Osteocyte (in vitro differentiated cells): ENCODE measurements around the gene RABGGTA. TPM values are rescaled to one million over a fixed set of nuclear protein-coding genes. Genes with fewer than 3 reads are reported as not detected.

ENCODE experiments used
- DNase-seq: peaks from one replicate; pipeline ENCODE4 v3.0.0; 2021; ENCODE audit warnings: mixed read lengths; ENCODE audit not compliant: unreplicated experiment; ENCODE audit errors: extremely low spot score
- H3K27ac Mint-ChIP-seq: one replicate; pipeline ENCODE4 v1.8.0; 2021; ENCODE audit warnings: mild to moderate bottlenecking, mixed read lengths; ENCODE audit not compliant: unreplicated experiment
- H3K27me3 Mint-ChIP-seq: one replicate; pipeline ENCODE4 v1.8.0; 2021; ENCODE audit warnings: mixed read lengths; ENCODE audit not compliant: unreplicated experiment
- H3K36me3 Mint-ChIP-seq: one replicate; pipeline ENCODE4 v1.8.0; 2021; ENCODE audit warnings: mixed read lengths; ENCODE audit not compliant: unreplicated experiment
- H3K4me1 Mint-ChIP-seq: one replicate; pipeline ENCODE4 v1.8.0; 2021; ENCODE audit warnings: mixed read lengths; ENCODE audit not compliant: unreplicated experiment
- H3K4me3 Mint-ChIP-seq: one replicate; pipeline ENCODE4 v1.8.0; 2021; ENCODE audit warnings: mild to moderate bottlenecking, moderate library complexity, mixed read lengths; ENCODE audit not compliant: unreplicated experiment
- H3K9me3 Mint-ChIP-seq: one replicate; pipeline ENCODE4 v1.8.0; 2021; ENCODE audit warnings: mixed read lengths; ENCODE audit not compliant: unreplicated experiment
- total RNA-seq: library from RNA; stranded (reverse); gene quantifications from 2 replicates; pipeline ENCODE4 v1.2.1, GENCODE V29; 2021
- TF ChIP-seq, protein P1 (sequence below): fragments of 200-600 bp; sonication (generic); IDR thresholded peaks from 2 replicates; pipeline ENCODE4 v1.5.0; 2021; ENCODE audit warnings: antibody characterized with exemption, mild to moderate bottlenecking, moderate library complexity

RABGGTA gene
- total RNA-seq, 1 donor from 2014 or later, result 30.8 TPM

DNA sequence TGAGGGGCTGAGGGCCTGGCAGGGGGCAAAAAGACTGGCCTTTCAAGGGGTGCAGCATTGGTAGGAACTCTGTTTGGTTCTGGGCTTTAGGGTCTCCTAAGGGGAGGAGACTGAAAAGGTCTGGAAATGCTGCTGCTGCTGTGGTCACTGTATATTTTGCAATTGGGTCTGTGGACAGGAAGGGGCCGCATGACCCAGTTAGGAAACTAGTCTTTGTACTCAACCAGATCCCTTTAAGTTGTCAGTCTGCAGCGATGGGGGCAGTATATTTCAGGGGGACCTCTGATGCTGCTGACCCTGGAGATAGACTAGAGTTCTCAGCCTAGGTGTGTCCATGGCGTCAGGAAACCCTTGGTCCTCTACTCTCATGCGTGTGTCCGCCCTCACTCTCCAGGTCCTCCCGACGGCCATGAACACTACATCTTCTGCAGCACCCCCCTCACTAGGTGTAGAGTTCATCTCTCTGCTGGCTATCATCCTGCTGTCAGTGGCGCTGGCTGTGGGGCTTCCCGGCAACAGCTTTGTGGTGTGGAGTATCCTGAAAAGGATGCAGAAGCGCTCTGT is 43.9 kb upstream of the RABGGTA start:
- Mint-ChIP-seq H3K27me3 (peaks cover 6% of the 10 kb centered on the region), H3K27ac (no peak overlapping the region), H3K36me3 (no peaks in the 10 kb centered on the region), H3K9me3 (no peaks in the 10 kb centered on the region), H3K4me1 (peaks cover 11% of the 10 kb centered on the region), H3K4me3 (no peak overlapping the region)
- no peak for DNase-seq
- TF ChIP-seq, protein P1, sequence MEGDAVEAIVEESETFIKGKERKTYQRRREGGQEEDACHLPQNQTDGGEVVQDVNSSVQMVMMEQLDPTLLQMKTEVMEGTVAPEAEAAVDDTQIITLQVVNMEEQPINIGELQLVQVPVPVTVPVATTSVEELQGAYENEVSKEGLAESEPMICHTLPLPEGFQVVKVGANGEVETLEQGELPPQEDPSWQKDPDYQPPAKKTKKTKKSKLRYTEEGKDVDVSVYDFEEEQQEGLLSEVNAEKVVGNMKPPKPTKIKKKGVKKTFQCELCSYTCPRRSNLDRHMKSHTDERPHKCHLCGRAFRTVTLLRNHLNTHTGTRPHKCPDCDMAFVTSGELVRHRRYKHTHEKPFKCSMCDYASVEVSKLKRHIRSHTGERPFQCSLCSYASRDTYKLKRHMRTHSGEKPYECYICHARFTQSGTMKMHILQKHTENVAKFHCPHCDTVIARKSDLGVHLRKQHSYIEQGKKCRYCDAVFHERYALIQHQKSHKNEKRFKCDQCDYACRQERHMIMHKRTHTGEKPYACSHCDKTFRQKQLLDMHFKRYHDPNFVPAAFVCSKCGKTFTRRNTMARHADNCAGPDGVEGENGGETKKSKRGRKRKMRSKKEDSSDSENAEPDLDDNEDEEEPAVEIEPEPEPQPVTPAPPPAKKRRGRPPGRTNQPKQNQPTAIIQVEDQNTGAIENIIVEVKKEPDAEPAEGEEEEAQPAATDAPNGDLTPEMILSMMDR, result no peak

DNA sequence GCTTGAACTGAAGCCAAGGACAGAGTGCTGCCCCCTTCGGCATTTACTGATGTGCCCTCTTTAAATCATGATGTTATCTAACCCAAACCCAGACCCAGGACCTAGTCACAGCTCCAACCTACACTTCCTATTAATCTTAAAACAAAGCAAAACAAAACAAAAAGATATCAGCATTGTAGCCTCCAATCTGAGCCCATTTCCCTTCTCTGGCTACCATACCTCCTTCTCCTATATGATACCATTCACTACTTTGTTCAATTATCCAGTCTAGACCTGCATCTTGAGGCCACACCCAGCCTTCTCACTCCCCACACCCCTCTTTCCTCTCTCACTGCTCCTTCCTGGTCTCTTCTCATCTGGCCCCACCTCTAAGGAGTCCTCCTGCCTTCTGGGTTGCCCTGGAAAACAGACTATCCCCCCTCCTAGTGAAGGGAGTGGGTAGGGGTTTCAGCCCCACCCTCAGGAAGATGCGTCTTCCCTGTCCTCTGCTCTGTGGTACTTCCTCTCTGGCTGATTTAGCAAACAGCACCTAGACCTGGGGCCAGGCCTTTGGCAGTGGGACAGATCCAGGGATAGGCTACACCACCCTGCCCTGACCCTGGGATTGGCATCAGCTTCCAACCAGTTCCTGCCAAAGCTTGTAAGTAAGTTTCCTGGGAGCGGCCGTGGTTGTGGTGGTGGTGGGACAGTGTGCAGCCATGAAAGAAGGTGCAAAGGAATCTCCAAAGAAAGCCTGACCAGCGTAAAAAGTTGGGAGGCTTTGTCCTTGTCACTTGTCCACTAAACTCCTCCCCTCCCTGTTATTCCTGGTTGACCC is 43.2 kb upstream of the RABGGTA start:
- Mint-ChIP-seq H3K36me3 (no peaks in the 10 kb centered on the region), H3K27ac (no peak overlapping the region), H3K9me3 (no peaks in the 10 kb centered on the region), H3K4me3 (no peak overlapping the region), H3K27me3 (no peaks in the 10 kb centered on the region), H3K4me1 (peaks cover 11% of the 10 kb centered on the region)
- TF ChIP-seq, protein P1, result no peak
- no peak for DNase-seq

DNA sequence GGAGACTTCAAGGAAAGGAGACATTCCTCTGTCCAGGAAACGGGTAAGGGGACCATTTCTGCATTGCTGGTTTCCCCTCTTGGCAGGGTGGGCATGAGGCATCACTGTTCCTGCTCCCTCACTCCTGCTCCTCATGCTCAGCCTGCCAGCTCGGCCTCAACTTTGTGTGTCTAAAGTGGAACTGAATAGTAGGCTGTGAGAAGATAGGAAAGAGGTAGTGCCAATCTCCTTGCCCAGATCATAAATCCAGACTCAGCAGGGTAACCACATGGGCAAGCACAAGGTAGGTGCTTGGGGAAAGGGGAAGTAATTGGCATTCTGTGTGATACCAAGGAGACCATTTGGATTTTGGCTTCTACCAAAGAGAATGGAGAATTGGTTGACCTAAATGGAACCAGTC is 42.5 kb upstream of the RABGGTA start:
- TF ChIP-seq, protein P1, result no peak
- Mint-ChIP-seq H3K27ac (no peak overlapping the region), H3K9me3 (no peaks in the 10 kb centered on the region), H3K27me3 (no peaks in the 10 kb centered on the region), H3K4me1 (peaks cover 11% of the 10 kb centered on the region), H3K36me3 (peaks cover 3% of the 10 kb centered on the region), H3K4me3 (no peak overlapping the region)
- DNase-seq, result no peak

DNA sequence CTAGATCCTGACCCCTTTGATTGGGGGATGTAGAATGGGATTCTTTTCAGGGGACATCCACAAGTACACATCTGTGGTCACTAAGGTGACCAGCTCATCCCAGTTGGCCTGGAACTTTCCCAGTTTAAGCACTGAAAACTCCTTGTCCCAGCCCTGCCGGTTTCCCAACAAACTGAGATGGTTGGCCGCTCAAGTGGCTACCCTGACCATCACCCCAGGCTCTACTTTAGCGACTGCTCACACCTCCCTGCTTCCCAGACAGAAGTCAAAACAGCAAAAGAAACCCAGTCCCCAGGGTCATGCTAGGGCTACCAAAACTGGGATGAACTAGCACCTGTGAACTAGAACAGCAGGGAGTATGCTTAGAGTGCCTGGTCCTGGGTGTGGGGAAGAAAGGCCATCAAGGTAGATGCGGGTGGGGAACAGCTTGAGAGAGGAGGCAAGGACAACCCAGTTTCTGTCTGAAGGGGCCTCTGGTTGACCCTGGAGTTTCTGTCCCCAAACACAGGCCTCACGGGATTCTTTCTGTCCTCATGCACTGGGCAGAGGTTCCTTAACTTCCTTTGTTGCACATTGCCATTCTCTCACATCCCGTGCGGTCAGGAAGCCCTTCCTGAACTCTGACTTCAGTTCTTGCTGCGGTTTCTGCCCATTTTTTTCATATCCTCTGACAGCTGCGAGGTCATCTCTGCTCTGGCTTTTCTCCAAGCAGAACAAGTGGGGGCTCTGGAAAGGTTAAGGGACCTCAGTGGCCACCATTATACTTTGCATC is 41.5 kb upstream of the RABGGTA start:
- no peaks in the 10 kb centered on the region for H3K9me3 Mint-ChIP-seq
- H3K27ac Mint-ChIP-seq, result no peak overlapping the region
- no peak overlapping the region for H3K4me3 Mint-ChIP-seq
- no peaks in the 10 kb centered on the region for H3K27me3 Mint-ChIP-seq
- peaks cover 13% of the 10 kb centered on the region for H3K4me1 Mint-ChIP-seq
- TF ChIP-seq, protein P1, result no peak
- no peak for DNase-seq
- peaks cover 3% of the 10 kb centered on the region for H3K36me3 Mint-ChIP-seq
